Measurements from ENCODE around the gene ZNF444.
"Not testable (repeated sequence)": the region's sequence is repeated elsewhere in the genome, so short reads cannot be mapped to it uniquely, and the experiment has no call there.

ZNF444 gene

GRCh38 chr19:56147307-56147706 is 6.2 kb downstream of the ZNF444 start:
- DNase-seq (ENCODE audit: low spot score): no peak

GRCh38 chr19:56148096-56148495 is 7.0 kb downstream of the ZNF444 start:
- no peak for DNase-seq (ENCODE audit: low spot score)

- not testable (repeated sequence) for DNase-seq (ENCODE audit: low spot score)
These were observed 8.0 kb downstream of the ZNF444 start for GRCh38 chr19:56148955-56149655.

GRCh38 chr19:56149656-56150038 is 8.6 kb downstream of the ZNF444 start:
- DNase-seq (ENCODE audit: low spot score): no peak

GRCh38 chr19:56150358-56150757 is 9.3 kb downstream of the ZNF444 start:
- no peak for DNase-seq (ENCODE audit: low spot score)

- DNase-seq (ENCODE audit: low spot score): no peak
These were observed 11.6 kb downstream of the ZNF444 start for GRCh38 chr19:56152644-56153043.

- DNase-seq (ENCODE audit: low spot score): no peak
These were observed 12.4 kb downstream of the ZNF444 start for GRCh38 chr19:56153507-56153906.

GRCh38 chr19:56155124-56155687 is 14.1 kb downstream of the ZNF444 start:
- no peak for DNase-seq (ENCODE audit: low spot score)

- DNase-seq (ENCODE audit: low spot score): no peak
These were observed 15.7 kb downstream of the ZNF444 start for GRCh38 chr19:56156768-56157167.

GRCh38 chr19:56158170-56158757 is 17.2 kb downstream of the ZNF444 start:
- DNase-seq (ENCODE audit: low spot score): no peak

GRCh38 chr19:56159009-56159559 is 18.0 kb downstream of the ZNF444 start:
- no peak for DNase-seq (ENCODE audit: low spot score)

GRCh38 chr19:56159622-56160271 is 18.7 kb downstream of the ZNF444 start:
- no peak for DNase-seq (ENCODE audit: low spot score)

GRCh38 chr19:56161534-56161933 is 20.4 kb downstream of the ZNF444 start:
- DNase-seq (ENCODE audit: low spot score): no peak

GRCh38 chr19:56162258-56162657 is 21.2 kb downstream of the ZNF444 start:
- no peak for DNase-seq (ENCODE audit: low spot score)

- DNase-seq (ENCODE audit: low spot score): no peak
These were observed 22.0 kb downstream of the ZNF444 start for GRCh38 chr19:56163097-56163496.

- DNase-seq (ENCODE audit: low spot score): peak; percentile 32
These were observed 26.0 kb downstream of the ZNF444 start for GRCh38 chr19:56167064-56167578.

- DNase-seq (ENCODE audit: low spot score): no peak
These were observed 29.2 kb downstream of the ZNF444 start for GRCh38 chr19:56170261-56170660.

- no peak for DNase-seq (ENCODE audit: low spot score)
These were observed 33.0 kb downstream of the ZNF444 start for GRCh38 chr19:56174086-56174485.

GRCh38 chr19:56174550-56174949 is 33.5 kb downstream of the ZNF444 start:
- no peak for DNase-seq (ENCODE audit: low spot score)

- not testable (repeated sequence) for DNase-seq (ENCODE audit: low spot score)
These were observed 34.8 kb downstream of the ZNF444 start, which contains the start of gene GALP for GRCh38 chr19:56175861-56176307. Gene GALP (plus strand): TSS chr19:56176008. CDS start chr19:56177109, 1,101 bp downstream.

GRCh38 chr19:56176310-56176709 is 35.2 kb downstream of the ZNF444 start:
- DNase-seq (ENCODE audit: low spot score): not testable (repeated sequence)

GRCh38 chr19:56176881-56177280 is 35.8 kb downstream of the ZNF444 start:
- no peak for DNase-seq (ENCODE audit: low spot score)
